Measurements from ENCODE around the gene GRIN3B. TPM values are rescaled to one million over a fixed set of nuclear protein-coding genes. Genes with fewer than 3 reads are reported as not detected.

Gene GRIN3B
- total and polyA plus RNA-seq, 2 donors = 0.06 TPM; not detected in 1

DNA sequence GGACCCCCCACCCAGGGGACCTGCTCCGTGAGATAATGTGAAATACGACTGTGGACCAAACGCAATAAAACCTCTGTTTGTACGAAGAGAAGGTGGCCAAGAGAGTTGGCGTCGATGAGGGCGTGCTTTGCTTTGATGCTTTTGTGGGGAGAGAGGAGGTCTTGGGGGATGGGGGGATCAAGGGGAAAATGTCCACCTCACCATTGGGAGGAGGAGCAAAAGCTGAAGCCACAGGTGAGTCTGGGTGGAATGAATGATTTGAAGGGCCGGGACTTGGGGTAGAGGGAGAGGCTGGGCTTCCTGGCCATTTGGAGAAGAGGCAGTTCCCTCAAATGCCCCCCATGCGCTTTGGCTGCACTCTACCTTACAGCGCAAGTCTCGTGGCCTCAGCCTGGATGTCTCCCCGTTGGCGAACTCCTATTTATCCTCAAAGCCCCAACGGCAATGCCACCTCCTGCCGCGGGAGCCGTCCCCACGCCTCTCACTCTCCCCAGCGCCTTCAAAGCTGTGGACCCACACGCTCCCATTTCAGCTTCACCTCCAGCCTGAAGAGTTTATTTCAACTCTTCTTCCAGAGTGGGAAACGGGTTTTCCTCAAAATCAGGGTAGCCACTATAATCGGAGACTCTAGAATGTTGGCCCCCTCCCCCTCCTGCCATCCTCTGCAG is 38.9 kb downstream of the GRIN3B start:
- WGBS = 48% methylated on average over 22 of the region's 22 CpGs
- H3K36me3 ChIP-seq (ENCODE audit: insufficient read depth) = no peaks in the 10 kb centered on the region
- no peak overlapping the region for H3K4me3 ChIP-seq (ENCODE audit: low read depth, low read length)
- H3K27ac ChIP-seq (ENCODE audit: low read depth) = no peak overlapping the region
- no peak for DNase-seq (ENCODE audit: extremely low spot score)
- H3K4me1 ChIP-seq (ENCODE audit: insufficient read depth) = no peaks in the 10 kb centered on the region

DNA sequence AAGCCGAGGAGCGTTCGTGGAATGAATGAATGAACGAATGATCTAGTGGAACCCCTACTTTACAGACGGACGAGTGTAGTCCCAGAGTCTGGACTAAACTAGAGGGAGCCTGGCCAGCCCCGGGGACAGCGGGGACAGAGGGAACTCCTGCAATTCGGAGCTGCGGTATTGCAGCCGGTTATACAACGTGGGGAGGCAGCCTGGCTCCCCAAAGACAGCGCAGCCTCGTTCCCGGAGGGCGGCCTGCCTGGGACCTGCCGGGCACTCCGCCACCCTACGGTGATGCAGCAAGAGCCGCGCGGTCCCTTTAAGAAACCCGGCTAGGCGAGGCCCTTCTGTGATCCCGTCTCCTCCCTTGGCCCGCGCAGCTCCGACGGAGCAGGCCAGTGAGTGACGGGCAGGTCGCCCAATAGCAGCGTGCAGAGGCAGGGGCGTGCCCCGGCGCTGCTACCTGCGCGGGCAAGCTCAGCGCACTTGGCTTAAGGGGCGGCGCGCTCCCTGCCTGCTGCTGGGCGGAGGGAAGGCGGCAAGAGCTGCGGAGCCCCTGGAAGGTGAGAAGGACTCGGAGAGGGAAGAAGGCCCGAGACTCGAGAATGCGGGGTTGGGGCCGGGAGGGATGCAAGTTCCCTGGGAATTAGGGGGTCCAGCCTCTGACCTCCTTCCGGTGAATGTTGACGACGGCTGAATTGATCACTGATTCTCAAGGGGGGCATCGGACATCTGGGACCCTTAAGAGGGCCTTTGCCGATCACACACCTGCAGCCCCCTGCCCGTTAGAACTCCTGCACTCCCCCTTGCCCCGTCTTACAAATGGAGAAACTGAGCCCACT is 39.6 kb downstream of the GRIN3B start, which contains the start of gene ABCA7:
TSS of gene ABCA7 (plus strand) at position 462 of the 830 bp plus-strand sequence. CDS start 1,255 bp downstream, outside the sequence.
- peak; percentile 89 for DNase-seq (ENCODE audit: extremely low spot score)
- H3K36me3 ChIP-seq (ENCODE audit: insufficient read depth) = no peaks in the 10 kb centered on the region
- WGBS = under 1% methylated on average over 56 of the region's 56 CpGs
- no peaks in the 10 kb centered on the region for H3K4me1 ChIP-seq (ENCODE audit: insufficient read depth)
- peak within 1 kb of the TSS; percentile 37 for H3K4me3 ChIP-seq (ENCODE audit: low read depth, low read length)
- H3K27ac ChIP-seq (ENCODE audit: low read depth) = no peak within 1 kb of the TSS

DNA sequence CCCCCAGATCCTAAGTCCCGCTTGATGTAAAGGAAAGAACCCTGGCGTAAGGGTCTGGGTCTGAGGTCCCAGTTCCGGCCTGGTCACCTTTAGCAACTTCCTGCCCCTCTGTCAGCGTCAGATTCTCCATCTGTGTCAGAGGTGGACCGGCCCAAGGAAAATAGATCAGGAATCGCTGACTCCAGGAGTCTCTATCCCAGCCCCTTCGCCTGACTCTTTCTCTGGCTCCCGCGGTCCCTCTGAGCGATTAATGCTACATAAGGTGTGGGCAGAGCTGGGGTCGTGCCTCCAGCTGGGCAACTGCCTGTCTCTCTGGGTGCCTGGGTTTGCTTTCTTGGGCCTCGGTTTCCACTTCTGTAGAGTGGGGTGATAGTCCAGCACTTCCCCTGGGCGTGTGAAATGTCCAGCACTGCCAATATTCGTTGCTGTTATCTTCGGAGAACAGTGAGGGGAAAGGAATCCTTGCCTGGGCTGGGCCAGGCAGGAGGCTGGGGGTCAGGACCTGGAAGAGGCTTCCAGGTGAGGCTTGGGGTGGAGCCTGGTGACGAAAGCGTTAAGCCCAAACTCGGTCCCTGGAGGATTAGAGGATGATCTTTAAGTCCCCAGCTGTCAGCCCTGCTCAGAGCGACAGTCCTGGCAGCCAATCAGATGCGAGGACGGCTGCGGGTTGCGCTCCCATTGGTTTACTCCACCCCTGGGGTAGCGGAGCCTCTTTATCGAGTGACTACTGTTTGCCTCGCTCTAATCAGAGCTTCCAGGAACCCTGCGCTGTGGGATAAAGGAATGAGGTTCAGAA is 40.5 kb downstream of the GRIN3B start:
- H3K4me3 ChIP-seq (ENCODE audit: low read depth, low read length) = peak overlapping the region; percentile 37
- H3K27ac ChIP-seq (ENCODE audit: low read depth) = no peak overlapping the region
- no peak for DNase-seq (ENCODE audit: extremely low spot score)
- 1% methylated on average over 27 of the region's 27 CpGs for WGBS
- no peaks in the 10 kb centered on the region for H3K36me3 ChIP-seq (ENCODE audit: insufficient read depth)
- no peaks in the 10 kb centered on the region for H3K4me1 ChIP-seq (ENCODE audit: insufficient read depth)

DNA sequence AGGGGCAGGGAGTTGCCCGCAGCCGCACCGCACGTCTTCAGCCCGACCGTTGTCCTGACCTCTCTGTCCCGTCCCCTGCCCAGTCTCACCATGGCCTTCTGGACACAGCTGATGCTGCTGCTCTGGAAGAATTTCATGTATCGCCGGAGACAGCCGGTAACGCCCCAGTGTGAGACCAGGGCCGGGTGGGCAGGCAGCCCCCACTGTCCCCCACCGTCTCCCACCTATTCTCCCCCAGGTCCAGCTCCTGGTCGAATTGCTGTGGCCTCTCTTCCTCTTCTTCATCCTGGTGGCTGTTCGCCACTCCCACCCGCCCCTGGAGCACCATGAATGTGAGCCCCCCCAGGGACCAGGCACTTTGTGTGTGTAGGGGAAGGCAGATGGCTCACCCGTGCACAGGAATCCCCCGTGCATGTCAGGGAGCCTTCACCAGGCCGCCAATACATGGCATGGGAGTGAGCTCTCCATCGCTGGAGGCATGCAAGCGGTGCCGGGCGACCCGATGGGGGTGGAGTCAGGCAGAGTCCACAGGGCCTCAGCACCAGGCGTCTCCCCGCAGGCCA is 41.1 kb downstream of the GRIN3B start:
- WGBS = 33% methylated on average over 26 of the region's 26 CpGs
- H3K4me1 ChIP-seq (ENCODE audit: insufficient read depth) = no peaks in the 10 kb centered on the region
- H3K27ac ChIP-seq (ENCODE audit: low read depth) = no peak overlapping the region
- no peak overlapping the region for H3K4me3 ChIP-seq (ENCODE audit: low read depth, low read length)
- H3K36me3 ChIP-seq (ENCODE audit: insufficient read depth) = no peaks in the 10 kb centered on the region
- DNase-seq (ENCODE audit: extremely low spot score) = no peak

DNA sequence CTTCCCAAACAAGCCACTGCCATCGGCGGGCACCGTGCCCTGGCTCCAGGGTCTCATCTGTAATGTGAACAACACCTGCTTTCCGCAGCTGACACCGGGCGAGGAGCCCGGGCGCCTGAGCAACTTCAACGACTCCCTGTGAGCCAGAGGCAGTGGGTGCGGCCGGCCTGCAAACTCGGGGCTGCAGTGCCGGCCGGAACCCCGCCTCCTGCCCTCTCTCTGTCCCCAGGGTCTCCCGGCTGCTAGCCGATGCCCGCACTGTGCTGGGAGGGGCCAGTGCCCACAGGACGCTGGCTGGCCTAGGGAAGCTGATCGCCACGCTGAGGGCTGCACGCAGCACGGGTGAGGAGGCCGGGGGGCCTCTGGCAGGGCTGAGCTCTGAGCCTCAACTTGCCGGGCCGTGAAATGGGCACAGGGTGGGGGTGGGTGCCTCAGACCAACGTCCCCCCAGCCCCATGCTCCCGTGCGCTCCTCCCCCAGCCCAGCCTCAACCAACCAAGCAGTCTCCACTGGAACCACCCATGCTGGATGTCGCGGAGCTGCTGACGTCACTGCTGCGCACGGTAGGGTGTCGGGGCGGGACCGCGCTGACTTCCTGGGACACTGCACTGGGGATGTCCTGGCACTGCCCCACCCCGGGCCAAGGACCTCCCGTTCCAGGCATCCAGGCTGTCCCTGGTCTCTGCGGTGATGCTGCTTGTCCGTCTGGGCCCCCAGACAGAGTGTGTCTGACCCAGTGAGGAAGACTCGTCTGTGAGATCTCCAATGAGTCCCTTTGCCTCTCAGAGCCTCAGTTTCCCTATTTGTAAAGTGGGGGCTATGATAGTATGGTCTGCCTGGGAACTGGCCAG is 41.8 kb downstream of the GRIN3B start:
- no peaks in the 10 kb centered on the region for H3K36me3 ChIP-seq (ENCODE audit: insufficient read depth)
- H3K4me1 ChIP-seq (ENCODE audit: insufficient read depth) = no peaks in the 10 kb centered on the region
- H3K27ac ChIP-seq (ENCODE audit: low read depth) = no peak overlapping the region
- 57% methylated on average over 43 of the region's 43 CpGs for WGBS
- DNase-seq (ENCODE audit: extremely low spot score) = no peak
- H3K4me3 ChIP-seq (ENCODE audit: low read depth, low read length) = no peak overlapping the region

DNA sequence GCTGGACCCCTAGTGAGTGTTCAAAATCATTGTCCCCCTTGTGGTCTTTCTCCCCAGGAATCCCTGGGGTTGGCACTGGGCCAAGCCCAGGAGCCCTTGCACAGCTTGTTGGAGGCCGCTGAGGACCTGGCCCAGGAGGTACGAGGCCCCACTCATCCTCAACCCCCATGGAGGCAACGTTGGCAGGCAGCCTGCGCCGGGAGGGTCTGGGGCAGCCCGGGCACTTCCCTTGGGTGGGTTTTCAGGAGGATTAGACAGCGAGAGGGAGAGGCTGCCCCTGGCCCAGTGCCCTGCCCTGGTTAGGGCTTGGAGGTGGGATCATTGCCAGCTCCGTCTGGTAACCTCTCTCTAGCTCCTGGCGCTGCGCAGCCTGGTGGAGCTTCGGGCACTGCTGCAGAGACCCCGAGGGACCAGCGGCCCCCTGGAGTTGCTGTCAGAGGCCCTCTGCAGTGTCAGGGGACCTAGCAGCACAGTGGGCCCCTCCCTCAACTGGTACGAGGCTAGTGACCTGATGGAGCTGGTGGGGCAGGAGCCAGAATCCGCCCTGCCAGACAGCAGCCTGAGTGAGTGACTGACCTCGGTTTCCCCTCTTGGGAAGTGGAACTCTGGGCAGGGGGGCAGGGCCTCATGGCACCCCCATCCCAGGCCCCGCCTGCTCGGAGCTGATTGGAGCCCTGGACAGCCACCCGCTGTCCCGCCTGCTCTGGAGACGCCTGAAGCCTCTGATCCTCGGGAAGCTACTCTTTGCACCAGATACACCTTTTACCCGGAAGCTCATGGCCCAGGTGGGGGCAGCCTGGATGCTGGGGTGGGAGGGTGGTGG is 42.7 kb downstream of the GRIN3B start:
- no peak for DNase-seq (ENCODE audit: extremely low spot score)
- H3K36me3 ChIP-seq (ENCODE audit: insufficient read depth) = no peaks in the 10 kb centered on the region
- H3K4me1 ChIP-seq (ENCODE audit: insufficient read depth) = no peaks in the 10 kb centered on the region
- WGBS = 43% methylated on average over 23 of the region's 23 CpGs
- no peak overlapping the region for H3K27ac ChIP-seq (ENCODE audit: low read depth)
- no peak overlapping the region for H3K4me3 ChIP-seq (ENCODE audit: low read depth, low read length)

DNA sequence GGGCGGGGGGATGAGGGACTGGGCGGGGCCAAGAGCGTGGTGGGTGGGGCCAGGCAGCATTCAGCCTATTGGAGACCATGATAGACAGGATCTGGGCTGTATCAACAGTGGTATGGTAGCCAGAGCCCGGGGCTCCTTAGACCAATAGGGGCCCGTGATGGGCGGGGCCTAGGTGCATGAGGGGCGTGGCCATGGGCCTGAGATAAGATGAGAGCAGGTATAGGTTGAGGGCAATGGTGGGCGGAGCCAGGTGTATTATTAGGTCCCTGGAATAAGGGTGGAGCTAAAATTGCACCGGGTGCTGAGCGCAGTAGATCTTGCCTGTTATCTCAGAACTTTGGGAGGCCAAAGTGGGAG is 45.0 kb downstream of the GRIN3B start:
- Histone ChIP-seq H3K36me3 (ENCODE audit: insufficient read depth) (no peaks in the 10 kb centered on the region), H3K4me1 (ENCODE audit: insufficient read depth) (no peaks in the 10 kb centered on the region), H3K4me3 (ENCODE audit: low read depth, low read length) (no peak overlapping the region), H3K27ac (ENCODE audit: low read depth) (no peak overlapping the region)
- DNase-seq (ENCODE audit: extremely low spot score) = no peak
- 74% methylated on average over 10 of the region's 10 CpGs for WGBS

DNA sequence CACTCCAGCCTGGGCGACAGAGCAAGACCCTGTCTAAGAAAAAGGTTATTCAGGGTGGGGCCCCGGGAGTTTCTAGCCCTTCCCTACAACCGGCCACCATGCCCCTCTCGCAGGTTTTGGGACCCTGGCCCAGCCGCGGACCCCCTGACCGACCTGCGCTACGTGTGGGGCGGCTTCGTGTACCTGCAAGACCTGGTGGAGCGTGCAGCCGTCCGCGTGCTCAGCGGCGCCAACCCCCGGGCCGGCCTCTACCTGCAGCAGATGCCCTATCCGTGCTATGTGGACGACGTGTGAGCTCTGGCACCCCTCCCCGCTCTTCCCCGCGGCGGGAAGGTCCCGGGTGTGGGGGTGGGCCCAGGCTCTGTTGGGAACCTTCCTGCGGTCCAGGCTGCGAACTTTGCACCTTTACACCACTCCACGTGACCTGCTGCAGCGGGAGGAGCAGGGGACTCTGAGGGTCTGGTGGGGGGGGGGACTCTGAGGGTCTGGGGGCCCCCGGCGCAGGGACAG is 46.0 kb downstream of the GRIN3B start:
- DNase-seq (ENCODE audit: extremely low spot score) = no peak
- WGBS = 89% methylated on average over 33 of the region's 33 CpGs
- H3K4me3 ChIP-seq (ENCODE audit: low read depth, low read length) = no peak overlapping the region
- no peaks in the 10 kb centered on the region for H3K4me1 ChIP-seq (ENCODE audit: insufficient read depth)
- H3K36me3 ChIP-seq (ENCODE audit: insufficient read depth) = no peaks in the 10 kb centered on the region
- no peak overlapping the region for H3K27ac ChIP-seq (ENCODE audit: low read depth)

DNA sequence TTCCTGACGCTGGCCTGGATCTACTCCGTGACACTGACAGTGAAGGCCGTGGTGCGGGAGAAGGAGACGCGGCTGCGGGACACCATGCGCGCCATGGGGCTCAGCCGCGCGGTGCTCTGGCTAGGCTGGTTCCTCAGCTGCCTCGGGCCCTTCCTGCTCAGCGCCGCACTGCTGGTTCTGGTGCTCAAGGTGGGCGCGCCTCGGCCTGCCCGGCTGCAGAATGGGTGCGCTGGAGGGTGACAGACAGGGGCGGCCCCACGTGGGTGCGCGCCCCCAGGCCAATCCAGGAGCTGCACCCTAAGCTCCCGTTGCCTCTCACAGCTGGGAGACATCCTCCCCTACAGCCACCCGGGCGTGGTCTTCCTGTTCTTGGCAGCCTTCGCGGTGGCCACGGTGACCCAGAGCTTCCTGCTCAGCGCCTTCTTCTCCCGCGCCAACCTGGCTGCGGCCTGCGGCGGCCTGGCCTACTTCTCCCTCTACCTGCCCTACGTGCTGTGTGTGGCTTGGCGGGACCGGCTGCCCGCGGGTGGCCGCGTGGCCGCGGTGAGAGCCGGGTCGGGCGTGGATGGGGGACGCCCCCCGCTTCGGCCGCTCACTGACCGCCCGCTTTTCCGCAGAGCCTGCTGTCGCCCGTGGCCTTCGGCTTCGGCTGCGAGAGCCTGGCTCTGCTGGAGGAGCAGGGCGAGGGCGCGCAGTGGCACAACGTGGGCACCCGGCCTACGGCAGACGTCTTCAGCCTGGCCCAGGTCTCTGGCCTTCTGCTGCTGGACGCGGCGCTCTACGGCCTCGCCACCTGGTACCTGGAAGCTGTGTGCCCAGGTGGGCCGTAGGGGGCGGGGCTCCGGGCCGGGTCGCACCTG is 46.8 kb downstream of the GRIN3B start:
- no peak for DNase-seq (ENCODE audit: extremely low spot score)
- 90% methylated on average over 77 of the region's 77 CpGs for WGBS

DNA sequence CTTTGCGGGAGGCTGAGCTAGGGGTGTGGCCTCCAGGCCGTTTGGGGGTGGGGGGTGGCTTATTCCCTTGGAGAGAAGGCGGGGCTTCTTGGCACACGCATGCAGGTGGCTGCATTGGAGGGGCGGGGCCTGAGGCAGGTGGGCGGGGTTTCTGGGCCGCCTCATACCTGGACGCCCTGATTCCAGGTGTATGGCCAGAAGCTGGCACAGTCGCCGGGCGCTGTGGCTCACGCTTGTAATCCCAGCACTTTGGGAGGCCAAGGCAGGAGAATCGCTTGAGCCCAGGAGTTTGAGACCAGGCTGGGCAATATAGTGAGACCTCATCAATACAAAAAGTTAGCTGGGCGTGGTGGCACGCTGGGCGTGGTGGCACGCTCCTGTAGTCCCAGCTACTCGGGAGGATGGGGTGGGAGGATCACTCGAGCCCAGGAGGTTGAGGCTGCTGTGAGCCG is 47.5 kb downstream of the GRIN3B start:
- no peak for DNase-seq (ENCODE audit: extremely low spot score)
- WGBS = 88% methylated on average over 20 of the region's 20 CpGs
- no peak overlapping the region for H3K4me3 ChIP-seq (ENCODE audit: low read depth, low read length)

More for the DNA sequence above, 46.8 kb downstream of the GRIN3B start:
- no peaks in the 10 kb centered on the region for H3K36me3 ChIP-seq (ENCODE audit: insufficient read depth)
- H3K4me1 ChIP-seq (ENCODE audit: insufficient read depth) = no peaks in the 10 kb centered on the region
- no peak overlapping the region for H3K4me3 ChIP-seq (ENCODE audit: low read depth, low read length)
- H3K27ac ChIP-seq (ENCODE audit: low read depth) = no peak overlapping the region

DNA sequence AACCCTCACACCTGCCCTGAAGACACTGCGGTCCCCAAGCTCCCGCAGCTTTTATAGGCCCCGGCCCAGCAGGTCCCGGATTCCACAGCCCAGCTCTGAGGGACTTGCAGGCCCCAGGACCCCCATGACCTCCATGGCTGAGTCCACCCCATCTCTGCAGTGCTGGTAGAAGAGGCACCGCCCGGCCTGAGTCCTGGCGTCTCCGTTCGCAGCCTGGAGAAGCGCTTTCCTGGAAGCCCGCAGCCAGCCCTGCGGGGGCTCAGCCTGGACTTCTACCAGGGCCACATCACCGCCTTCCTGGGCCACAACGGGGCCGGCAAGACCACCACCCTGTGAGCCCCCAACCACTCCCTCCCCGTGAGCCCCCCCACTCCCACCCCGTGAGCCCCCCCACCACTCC is 48.9 kb downstream of the GRIN3B start:
- no peak overlapping the region for H3K4me3 ChIP-seq (ENCODE audit: low read depth, low read length)
- no peak overlapping the region for H3K27ac ChIP-seq (ENCODE audit: low read depth)
- WGBS = 90% methylated on average over 17 of the region's 17 CpGs
- H3K4me1 ChIP-seq (ENCODE audit: insufficient read depth) = no peaks in the 10 kb centered on the region
- no peak for DNase-seq (ENCODE audit: extremely low spot score)
- no peaks in the 10 kb centered on the region for H3K36me3 ChIP-seq (ENCODE audit: insufficient read depth)

More for the DNA sequence above, 47.5 kb downstream of the GRIN3B start:
- Histone ChIP-seq H3K36me3 (ENCODE audit: insufficient read depth) (no peaks in the 10 kb centered on the region), H3K27ac (ENCODE audit: low read depth) (no peak overlapping the region), H3K4me1 (ENCODE audit: insufficient read depth) (no peaks in the 10 kb centered on the region)
